Thymus (tissue), 11 donors: ENCODE measurements around the gene RNF187. TPM values are rescaled to one million over a fixed set of nuclear protein-coding genes. Genes with fewer than 3 reads are reported as not detected.

Source experiments
- DNase-seq, 9 donors: peaks; one replicate each; pipeline ENCODE4 v3.0.0-alpha.2; 2013; ENCODE audit warnings: low spot score in 9 of 9, low read depth in 6 of 9, missing footprints in 1 of 9
- H3K27ac ChIP-seq, 2 donors: one replicate each; pipeline ENCODE4 v1.5.1; 2013; ENCODE audit warnings: control low read depth in 1 of 2, low read depth in 1 of 2, low read length in 1 of 2, mild to moderate bottlenecking in 1 of 2, moderate library complexity in 1 of 2
- H3K27me3 ChIP-seq, 2 donors: one replicate each; pipeline ENCODE4 v1.5.1; 2013; ENCODE audit warnings: low read length in 1 of 2; ENCODE audit not compliant: control insufficient read depth in 2 of 2, insufficient read depth in 1 of 2
- H3K36me3 ChIP-seq, 2 donors: one replicate each; pipeline ENCODE4 v1.5.1; 2013; ENCODE audit warnings: low read length in 1 of 2, mild to moderate bottlenecking in 1 of 2, moderate library complexity in 1 of 2; ENCODE audit not compliant: control insufficient read depth in 2 of 2, insufficient read depth in 2 of 2
- H3K4me1 ChIP-seq, 2 donors: one replicate each; pipeline ENCODE4 v1.5.1; 2013; ENCODE audit warnings: low read length in 2 of 2; ENCODE audit not compliant: control insufficient read depth in 2 of 2, insufficient read depth in 2 of 2
- H3K4me3 ChIP-seq, 2 donors: one replicate each; pipeline ENCODE4 v1.5.1; 2013; ENCODE audit warnings: low read length in 2 of 2, control low read depth in 1 of 2, mild to moderate bottlenecking in 1 of 2
- H3K9me3 ChIP-seq, 2 donors: one replicate each; pipeline ENCODE4 v1.5.1; 2013; ENCODE audit warnings: low read length in 1 of 2, mild to moderate bottlenecking in 1 of 2; ENCODE audit not compliant: control insufficient read depth in 2 of 2, insufficient read depth in 1 of 2
- WGBS: extraction: QIAGEN DNeasy Blood & Tissue Kit; methylation state at CpG from one replicate; pipeline ENCODE4 v1.1.7; 2013; 5-methylcytosine and 5-hydroxymethylcytosine counted together
- polyA plus RNA-seq: library from polyadenylated mRNA; stranded (reverse); fragments of 200-250 nt; gene quantifications from one replicate; pipeline ENCODE4 v1.2.3, GENCODE V29; 2013
- total RNA-seq: library from RNA; stranded (reverse); fragments of 120-200 nt; gene quantifications from one replicate; pipeline ENCODE4 v1.2.4, GENCODE V29; 2013
- donor health status: healthy.

RNF187 gene
- total and polyA plus RNA-seq, 2 donors = 22.2 to 30.0 TPM

DNA sequence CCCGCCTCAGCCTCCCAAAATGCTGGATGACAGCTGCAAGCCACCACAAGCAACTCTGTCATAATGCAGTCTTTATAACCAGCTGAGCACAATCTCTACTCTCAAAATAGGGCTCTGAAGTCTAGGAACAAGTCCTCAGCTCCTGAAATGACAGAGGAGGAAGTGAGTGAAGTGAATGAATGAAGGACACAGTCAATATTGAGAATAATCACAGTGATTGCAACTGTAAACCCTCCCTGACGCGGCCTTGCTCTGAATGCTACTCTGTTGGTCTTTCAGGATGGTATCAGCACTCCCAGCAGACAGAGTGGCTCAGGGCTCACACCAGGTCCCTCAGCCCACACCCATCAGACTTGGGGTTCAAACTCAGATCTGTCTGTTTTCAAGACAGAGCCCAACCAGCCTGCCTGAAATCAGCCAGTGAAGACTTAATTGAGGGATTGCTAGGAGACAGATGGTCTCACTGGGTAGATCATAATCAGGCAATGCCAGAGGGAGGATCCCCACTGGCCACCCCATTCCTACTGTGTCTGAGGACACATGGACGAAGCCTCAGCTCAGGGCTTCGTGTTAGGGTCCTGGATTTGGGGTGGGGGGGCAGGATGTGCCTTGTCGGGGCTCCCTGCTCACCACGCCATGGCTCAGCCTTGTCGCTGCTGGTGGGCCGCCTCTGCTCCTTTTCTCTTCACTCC lies 20.9 kb downstream of the RNF187 start:
- no peak overlapping the region for H3K27ac ChIP-seq
- no peaks in the 10 kb centered on the region for H3K9me3 ChIP-seq
- H3K27me3 ChIP-seq = peaks cover 0 to 14% of the 10 kb centered on the region in 2 donors
- H3K4me3 ChIP-seq = no peak overlapping the region
- WGBS = 86% methylated on average over 9 of the region's 9 CpGs
- no peak for DNase-seq
- no peaks in the 10 kb centered on the region for H3K4me1 ChIP-seq
- no peaks in the 10 kb centered on the region for H3K36me3 ChIP-seq

DNA sequence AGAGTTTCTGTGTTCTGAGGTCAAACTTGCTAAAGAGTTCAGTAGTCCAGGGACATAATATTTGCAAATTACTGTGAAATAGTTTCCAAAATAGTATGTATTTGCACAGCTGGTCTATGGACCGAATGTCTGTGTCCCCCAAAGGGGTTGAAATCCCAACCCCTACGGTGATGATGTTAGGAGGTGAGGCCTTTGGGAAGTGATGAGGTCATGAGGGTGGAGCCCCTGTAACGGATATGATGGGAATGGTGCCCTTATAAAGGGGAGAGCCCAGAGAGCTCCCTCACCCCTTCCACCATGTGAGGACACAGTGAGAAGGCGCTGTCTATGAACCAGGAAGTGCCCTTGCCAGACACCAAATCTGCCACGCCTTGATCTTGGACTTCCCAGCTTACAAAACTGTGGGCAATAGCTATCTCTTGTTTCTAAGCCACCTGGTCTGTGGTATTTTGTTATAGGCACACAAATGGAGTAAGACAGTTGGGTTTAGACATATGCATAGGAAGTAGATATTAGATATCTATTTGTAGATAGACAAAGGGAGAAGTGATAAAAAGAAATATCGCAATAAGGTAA lies 21.7 kb downstream of the RNF187 start:
- no peaks in the 10 kb centered on the region for H3K36me3 ChIP-seq
- no peak overlapping the region for H3K4me3 ChIP-seq
- no peak for DNase-seq
- no peaks in the 10 kb centered on the region for H3K4me1 ChIP-seq
- WGBS = 90% methylated on average over 6 of the region's 6 CpGs
- H3K9me3 ChIP-seq = no peaks in the 10 kb centered on the region
- peaks cover 0 to 18% of the 10 kb centered on the region in 2 donors for H3K27me3 ChIP-seq
- H3K27ac ChIP-seq = no peak overlapping the region

DNA sequence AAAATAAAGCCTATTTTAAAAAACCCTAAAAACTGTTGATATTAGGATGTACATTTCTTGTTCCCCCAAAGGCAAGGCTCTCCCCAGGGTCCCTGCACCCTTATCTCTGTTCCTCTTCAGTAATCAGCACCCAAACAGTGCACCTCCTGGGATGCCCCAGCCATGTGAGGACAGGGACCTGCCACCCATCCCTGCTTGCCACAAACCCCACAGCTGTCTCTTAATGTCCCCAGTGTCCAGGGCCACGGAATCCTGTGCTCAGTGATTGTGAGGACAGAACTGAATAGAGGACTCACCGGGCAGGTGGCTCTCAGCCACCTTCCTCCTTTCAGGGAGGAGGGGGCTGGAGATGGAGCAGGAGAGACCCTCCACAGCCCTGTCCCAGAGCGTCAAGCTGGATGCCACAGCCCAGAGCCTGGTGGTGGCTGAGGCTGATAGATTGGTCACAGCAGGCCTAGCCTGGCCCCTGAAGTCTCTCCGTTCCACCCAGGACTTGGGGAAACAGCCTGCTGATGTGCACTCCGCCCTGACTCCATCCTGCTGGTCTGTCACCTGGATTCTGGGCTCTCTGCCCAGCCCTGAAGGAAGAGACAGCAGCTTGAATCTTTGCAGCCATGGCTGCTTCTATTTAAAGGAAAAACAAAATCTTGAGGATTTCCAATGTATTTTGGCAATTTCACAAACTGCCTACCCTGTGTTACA lies 23.1 kb downstream of the RNF187 start:
- 90% methylated on average over 5 of the region's 5 CpGs for WGBS
- DNase-seq = no peak

DNA sequence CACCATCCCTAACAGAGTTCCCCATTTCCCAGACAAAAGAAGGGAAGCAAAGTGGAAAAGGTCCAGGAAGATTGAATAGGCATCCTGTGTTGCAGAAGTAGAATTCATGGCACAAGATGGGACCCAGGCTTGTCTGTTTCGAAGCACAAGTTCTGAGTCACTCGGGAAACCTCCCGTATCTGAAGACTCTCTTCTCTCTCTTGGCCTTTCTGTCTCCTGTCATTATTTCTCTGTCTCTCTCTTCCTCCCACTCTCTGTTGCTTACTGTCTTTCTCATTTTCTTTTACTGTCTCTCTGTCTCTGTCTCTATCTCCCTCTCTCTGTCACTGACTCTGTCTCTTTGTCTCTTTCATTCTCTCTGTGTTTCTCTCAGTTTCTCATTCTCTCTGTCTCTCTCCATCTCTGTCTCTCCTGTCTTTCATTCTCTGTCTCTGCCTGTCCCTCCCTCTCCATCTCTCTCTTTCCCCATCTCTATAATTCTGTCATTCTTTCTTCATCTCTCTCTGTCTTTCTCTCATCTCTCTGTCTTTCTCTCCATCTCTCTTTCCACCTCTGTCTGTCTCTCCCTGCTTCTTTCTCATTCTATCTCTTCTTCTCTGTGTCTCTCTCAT lies 23.7 kb downstream of the RNF187 start:
- no peak for DNase-seq
- no peak overlapping the region for H3K4me3 ChIP-seq
- WGBS = 98% methylated on average over 3 of the region's 3 CpGs
- no peak overlapping the region for H3K27ac ChIP-seq
- H3K36me3 ChIP-seq = no peaks in the 10 kb centered on the region
- peaks cover 0 to 20% of the 10 kb centered on the region in 2 donors for H3K27me3 ChIP-seq
- no peaks in the 10 kb centered on the region for H3K9me3 ChIP-seq
- no peaks in the 10 kb centered on the region for H3K4me1 ChIP-seq

More for the DNA sequence above, 23.1 kb downstream of the RNF187 start:
- H3K27ac ChIP-seq = no peak overlapping the region
- no peak overlapping the region for H3K4me3 ChIP-seq
- H3K27me3 ChIP-seq = peaks cover 0 to 20% of the 10 kb centered on the region in 2 donors
- no peaks in the 10 kb centered on the region for H3K36me3 ChIP-seq
- H3K9me3 ChIP-seq = no peaks in the 10 kb centered on the region
- no peaks in the 10 kb centered on the region for H3K4me1 ChIP-seq

DNA sequence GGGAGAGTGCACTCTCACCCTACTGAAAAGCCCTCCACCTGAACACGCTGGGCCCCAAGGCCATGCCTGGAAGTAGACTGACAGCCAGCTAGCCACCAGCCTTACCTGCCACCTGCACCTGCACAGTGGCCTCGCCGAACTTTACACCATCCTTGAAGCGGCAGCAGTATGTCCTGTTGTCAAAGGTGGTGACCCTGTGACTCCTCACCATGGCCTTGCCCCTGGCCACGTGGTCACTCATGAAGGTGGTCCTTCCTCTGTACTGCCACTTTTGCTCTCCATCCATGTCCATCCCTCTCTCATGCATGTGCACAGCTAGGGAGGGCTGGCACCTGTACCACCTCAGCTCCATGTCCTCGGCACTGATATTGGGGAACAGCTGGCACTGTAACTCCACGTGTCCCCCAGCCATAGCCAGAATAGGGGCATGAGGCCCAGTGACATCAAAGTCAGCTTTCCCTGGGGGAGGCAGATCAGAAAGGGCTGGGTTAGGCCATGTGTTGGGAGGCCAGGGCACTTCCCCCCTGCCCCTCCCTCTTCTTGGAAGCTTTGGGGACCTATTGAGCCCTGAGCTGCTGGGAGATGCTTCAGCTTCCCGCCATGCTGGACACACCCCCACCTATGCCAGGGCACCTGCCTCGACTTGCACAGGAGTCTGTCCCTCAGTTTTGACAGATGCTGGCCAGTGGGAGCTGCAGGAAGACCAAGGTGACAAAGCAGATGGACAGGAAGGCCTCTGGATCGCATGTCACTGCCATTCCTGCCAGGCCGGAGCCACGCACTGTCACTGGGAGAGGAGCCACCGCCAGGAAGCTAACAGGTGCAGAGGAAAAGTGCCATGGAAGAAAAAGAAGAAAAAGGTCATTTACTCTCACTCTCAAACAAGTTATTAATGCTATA lies 24.6 kb downstream of the RNF187 start:
- Histone ChIP-seq H3K27me3 (peaks cover 0 to 25% of the 10 kb centered on the region in 2 donors), H3K27ac (no peak overlapping the region), H3K9me3 (no peaks in the 10 kb centered on the region), H3K4me1 (no peaks in the 10 kb centered on the region), H3K36me3 (no peaks in the 10 kb centered on the region), H3K4me3 (no peak overlapping the region)
- no peak for DNase-seq
- 91% methylated on average over 13 of the region's 13 CpGs for WGBS

DNA sequence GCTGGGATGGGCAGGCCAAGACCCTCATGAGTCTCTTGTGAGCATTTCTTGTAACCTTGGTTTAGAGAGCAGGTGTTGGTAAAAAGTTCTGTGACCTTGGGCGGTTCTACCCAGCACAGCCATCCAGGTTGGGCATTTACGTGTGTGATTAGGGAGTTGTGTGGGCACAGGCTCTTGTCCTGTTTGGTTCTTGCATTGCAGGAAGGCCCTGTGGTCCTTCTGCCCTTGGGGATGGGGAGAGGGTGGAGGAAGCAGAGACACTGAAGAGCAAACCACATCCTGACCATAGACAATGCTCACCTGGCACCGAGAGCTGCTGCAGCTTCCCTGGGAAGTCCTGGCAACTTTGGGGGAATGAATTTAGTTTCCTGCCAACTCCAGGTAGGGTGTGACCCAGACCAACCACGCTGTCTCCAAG lies 25.6 kb downstream of the RNF187 start:
- no peaks in the 10 kb centered on the region for H3K4me1 ChIP-seq
- peaks cover 0 to 29% of the 10 kb centered on the region in 2 donors for H3K27me3 ChIP-seq
- H3K36me3 ChIP-seq = no peaks in the 10 kb centered on the region
- H3K4me3 ChIP-seq = no peak overlapping the region
- no peak for DNase-seq
- 20% methylated on average over 4 of the region's 4 CpGs for WGBS
- H3K9me3 ChIP-seq = no peaks in the 10 kb centered on the region
- no peak overlapping the region for H3K27ac ChIP-seq

DNA sequence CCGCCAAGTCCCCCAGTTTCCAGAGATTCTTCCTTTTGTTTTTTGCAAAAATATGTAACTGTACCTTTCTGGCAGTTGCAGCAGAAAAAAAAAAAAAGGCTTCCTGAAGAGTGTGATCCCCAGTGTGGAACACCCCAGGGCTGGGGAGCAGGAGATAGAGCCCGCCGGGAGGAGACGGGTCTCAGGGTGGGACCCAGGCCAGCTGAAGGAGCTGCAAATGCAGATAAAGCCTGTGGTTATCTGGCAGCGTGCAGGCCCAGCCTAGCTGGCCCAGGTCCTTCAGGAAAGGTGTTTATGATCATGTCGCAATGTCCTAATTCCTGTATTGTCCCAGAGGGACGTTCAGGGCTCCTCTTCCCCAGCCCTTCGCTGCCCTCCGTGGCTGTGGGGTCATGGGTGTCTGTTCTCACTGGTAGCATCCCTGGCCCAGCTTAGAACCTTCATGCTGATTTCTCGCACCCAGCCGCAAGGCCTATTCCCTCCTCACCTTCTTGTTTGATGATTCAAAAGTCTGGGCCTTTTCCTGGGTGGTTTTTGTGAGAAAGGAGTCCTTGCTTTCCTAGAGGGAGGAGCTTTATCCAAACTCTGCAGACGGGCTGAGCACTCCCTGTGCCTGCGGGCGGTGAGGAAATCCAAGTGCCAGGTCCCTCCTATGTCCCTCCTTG lies 26.2 kb downstream of the RNF187 start:
- H3K27ac ChIP-seq = no peak overlapping the region
- H3K9me3 ChIP-seq = no peaks in the 10 kb centered on the region
- H3K4me1 ChIP-seq = no peaks in the 10 kb centered on the region
- DNase-seq = no peak
- 45% methylated on average over 14 of the region's 14 CpGs for WGBS
- H3K27me3 ChIP-seq = peaks cover 0 to 26% of the 10 kb centered on the region in 2 donors
- no peaks in the 10 kb centered on the region for H3K36me3 ChIP-seq
- H3K4me3 ChIP-seq = no peak overlapping the region

DNA sequence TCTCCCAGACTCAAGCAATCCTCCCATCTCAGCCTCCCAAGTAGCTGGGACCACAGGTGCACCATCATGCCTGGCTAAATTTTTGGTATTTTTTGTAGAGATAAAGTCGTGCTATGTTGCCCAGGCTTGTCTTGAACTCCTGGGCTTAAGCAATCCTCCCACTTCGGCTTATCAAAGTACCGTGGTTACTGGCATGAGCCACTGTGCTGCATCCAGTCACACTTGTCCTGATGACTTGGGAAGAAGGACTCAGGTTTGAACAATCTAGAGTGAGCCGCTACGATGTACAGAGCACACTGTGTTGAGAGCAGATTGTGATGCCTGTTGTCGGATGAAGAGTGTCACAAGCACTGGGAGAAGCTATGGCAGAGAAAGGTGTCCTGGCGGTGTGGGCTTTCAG lies 27.2 kb downstream of the RNF187 start:
- no peak for DNase-seq
- Histone ChIP-seq H3K27me3 (peaks cover 0 to 23% of the 10 kb centered on the region in 2 donors), H3K9me3 (no peaks in the 10 kb centered on the region), H3K4me1 (no peaks in the 10 kb centered on the region), H3K36me3 (no peaks in the 10 kb centered on the region), H3K27ac (no peak overlapping the region), H3K4me3 (no peak overlapping the region)
- 94% methylated on average over 7 of the region's 7 CpGs for WGBS
